Measurements from ENCODE around the gene BANF2.

DNA sequence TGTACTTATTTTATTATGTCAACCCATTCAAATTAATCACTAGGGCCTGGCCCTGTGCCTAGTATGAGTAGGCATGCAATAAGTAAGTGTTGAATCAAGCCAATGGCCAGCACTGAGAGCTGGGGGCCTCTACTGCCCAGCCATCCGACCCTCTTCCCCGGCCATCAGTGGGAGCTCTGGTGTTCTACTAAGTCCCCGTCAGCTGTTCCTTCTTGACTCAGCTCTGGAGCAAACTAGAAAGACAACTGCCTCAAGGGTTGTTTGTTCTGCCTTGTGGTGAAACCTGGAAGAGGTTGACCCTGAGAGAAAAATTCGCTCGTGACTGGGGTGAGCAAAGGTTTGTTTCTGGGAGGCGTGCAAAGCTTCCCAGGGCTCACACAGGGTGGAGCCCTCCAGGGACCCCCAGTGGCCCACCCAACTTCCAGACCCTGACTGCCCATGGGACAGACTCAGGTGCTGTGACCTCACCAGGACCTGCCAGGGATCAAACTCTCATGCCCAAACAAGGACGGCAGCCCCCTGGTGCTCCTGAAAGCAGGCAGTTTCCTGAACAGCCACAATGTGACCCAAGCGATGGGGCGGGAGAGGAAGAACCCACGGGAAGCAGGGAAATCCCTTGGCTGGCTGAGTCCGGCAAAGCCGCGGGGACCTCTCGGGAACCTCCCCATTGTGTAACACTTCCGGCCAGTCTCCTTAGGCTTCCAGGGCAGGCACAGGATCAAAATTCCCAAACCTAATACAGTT, 50.4 kb downstream of the BANF2 start:
- TF ChIP-seq, protein P1, sequence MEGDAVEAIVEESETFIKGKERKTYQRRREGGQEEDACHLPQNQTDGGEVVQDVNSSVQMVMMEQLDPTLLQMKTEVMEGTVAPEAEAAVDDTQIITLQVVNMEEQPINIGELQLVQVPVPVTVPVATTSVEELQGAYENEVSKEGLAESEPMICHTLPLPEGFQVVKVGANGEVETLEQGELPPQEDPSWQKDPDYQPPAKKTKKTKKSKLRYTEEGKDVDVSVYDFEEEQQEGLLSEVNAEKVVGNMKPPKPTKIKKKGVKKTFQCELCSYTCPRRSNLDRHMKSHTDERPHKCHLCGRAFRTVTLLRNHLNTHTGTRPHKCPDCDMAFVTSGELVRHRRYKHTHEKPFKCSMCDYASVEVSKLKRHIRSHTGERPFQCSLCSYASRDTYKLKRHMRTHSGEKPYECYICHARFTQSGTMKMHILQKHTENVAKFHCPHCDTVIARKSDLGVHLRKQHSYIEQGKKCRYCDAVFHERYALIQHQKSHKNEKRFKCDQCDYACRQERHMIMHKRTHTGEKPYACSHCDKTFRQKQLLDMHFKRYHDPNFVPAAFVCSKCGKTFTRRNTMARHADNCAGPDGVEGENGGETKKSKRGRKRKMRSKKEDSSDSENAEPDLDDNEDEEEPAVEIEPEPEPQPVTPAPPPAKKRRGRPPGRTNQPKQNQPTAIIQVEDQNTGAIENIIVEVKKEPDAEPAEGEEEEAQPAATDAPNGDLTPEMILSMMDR (conservative IDR thresholded peaks at IDR 0.05; ENCODE audit: low read depth, low read length) = no peak
- no peak for TF ChIP-seq EZH2 (IDR thresholded peaks at IDR 0.05; ENCODE audit: borderline replicate concordance, low read depth, low read length, poor library complexity, severe bottlenecking)
